GM12878 (cell line): ENCODE data around the gene CNIH1. TPM values are rescaled to one million over a fixed set of nuclear protein-coding genes. Genes with fewer than 3 reads are reported as not detected.

Experiments used
- ATAC-seq: fragments of 200-7000 bp; cut with Tn5 transposase; 3 replicates; pipeline ENCODE4 v1.9.1; 2020; ENCODE audit warnings: mild to moderate bottlenecking, moderate library complexity
- BruUV-seq: library from RNA; stranded (reverse); fragments of 400-500 nt; replicated peaks from 2 replicates; lab custom pipeline; 2021; lab: Mats Ljungman, UMichigan
- CTCF ChIA-PET: fragments of 300-600 bp; sonication (Branson Sonifier 250); formaldehyde crosslinking; extraction: SDS; loops from one replicate; lab custom pipeline; 2021; ENCODE audit warnings: inconsistent platforms; lab: Yijun Ruan, JAX
- POLR2A ChIA-PET: fragments of 350-600 bp; formaldehyde crosslinking; extraction: SDS; loops from one replicate; lab custom pipeline; 2021; ENCODE audit warnings: inconsistent platforms; lab: Charles Lee
- RAD21 ChIA-PET: fragments of 300-600 bp; sonication (Branson Sonifier 250); formaldehyde crosslinking; loops from one replicate; lab custom pipeline; 2023; ENCODE audit warnings: antibody characterized with exemption; ENCODE audit not compliant: unreplicated experiment; lab: Charles Lee
- SMC1A ChIA-PET: fragments of 300-600 bp; sonication (Branson Sonifier 250); formaldehyde crosslinking; loops from one replicate; lab custom pipeline; 2023; ENCODE audit not compliant: unreplicated experiment, uncharacterized antibody; lab: Charles Lee
- DNase-seq: peaks from one replicate; pipeline ENCODE4 v3.0.0-alpha.2; 2011; ENCODE audit warnings: low read depth, low spot score
- FAIRE-seq: peaks from 3 replicates; lab custom pipeline; 2011; peaks lifted over from hg19 to GRCh38; lab: Jason Lieb, UNC
- H2AFZ ChIP-seq: 2 replicates; pipeline ENCODE4 v1.6.0; 2011; ENCODE audit warnings: low read depth, low read length, control low read depth; ENCODE audit not compliant: control insufficient read depth
- H3K27ac ChIP-seq: 2 replicates; pipeline ENCODE4 v1.5.1; 2011; ENCODE audit warnings: control low read depth; ENCODE audit not compliant: control insufficient read depth, insufficient read depth
- H3K27me3 ChIP-seq, 2 experiments: replicated peaks in 1 of 2; 2 replicates each; pipeline versions ENCODE4 v1.6.0 to v1.6.1; 2011; ENCODE audit warnings: low read length in 1 of 2; ENCODE audit not compliant: control insufficient read depth in 2 of 2, insufficient read depth in 2 of 2
- H3K36me3 ChIP-seq, 2 experiments: 2 replicates each; pipeline ENCODE4 v1.5.1; 2011; ENCODE audit warnings: low read length in 1 of 2; ENCODE audit not compliant: control insufficient read depth in 2 of 2, insufficient read depth in 2 of 2
- H3K4me1 ChIP-seq: 2 replicates; pipeline ENCODE4 v1.6.1; 2011; ENCODE audit warnings: mild to moderate bottlenecking, low read length, moderate library complexity, mixed read lengths; ENCODE audit not compliant: control insufficient read depth, insufficient read depth
- H3K4me2 ChIP-seq: 2 replicates; pipeline ENCODE4 v1.6.0; 2011; ENCODE audit warnings: control low read depth; ENCODE audit not compliant: control insufficient read depth, insufficient read depth
- H3K4me3 ChIP-seq: fragments of 200-600 bp; sonication (generic); 2 replicates; pipeline ENCODE4 v1.5.1; 2016
- H3K79me2 ChIP-seq: 2 replicates; pipeline ENCODE4 v1.6.0; 2011; ENCODE audit warnings: low read length; ENCODE audit not compliant: control insufficient read depth, insufficient read depth
- H3K9ac ChIP-seq: 2 replicates; pipeline ENCODE4 v1.8.0; 2011; ENCODE audit warnings: low read length, control low read depth, mixed read lengths; ENCODE audit not compliant: control insufficient read depth, insufficient read depth
- H3K9me3 ChIP-seq: replicated peaks from 3 replicates; pipeline ENCODE4 v1.5.1; 2011; ENCODE audit warnings: mild to moderate bottlenecking, low read length; ENCODE audit not compliant: control insufficient read depth, insufficient read depth
- H4K20me1 ChIP-seq: 2 replicates; pipeline ENCODE4 v1.6.0; 2011; ENCODE audit not compliant: control insufficient read depth, insufficient read depth
- BCLAF1 ChIP-seq: fragments of 450-650 bp; IDR thresholded peaks from 2 replicates; pipeline ENCODE4 v1.6.1; 2017; ENCODE audit warnings: antibody characterized with exemption, mild to moderate bottlenecking, moderate library complexity
- HCFC1 ChIP-seq: fragments of 150-350 bp; IDR thresholded peaks from 2 replicates; pipeline ENCODE4 v1.6.1; 2014; ENCODE audit warnings: low read length
- NFIC ChIP-seq: IDR thresholded peaks from 2 replicates; pipeline ENCODE4 v1.6.1; 2012; ENCODE audit warnings: low read depth, mild to moderate bottlenecking, inconsistent platforms, low read length, moderate library complexity
- PKNOX1 ChIP-seq: fragments of 450-650 bp; IDR thresholded peaks from 2 replicates; pipeline ENCODE4 v1.6.1; 2016; ENCODE audit warnings: mild to moderate bottlenecking
- TCF12 ChIP-seq: IDR thresholded peaks from 2 replicates; pipeline ENCODE4 v1.6.1; 2011; ENCODE audit warnings: low read depth, mild to moderate bottlenecking, low read length
- WGBS: methylation state at CpG from one replicate; pipeline ENCODE4 v1.1.6; 2016; ENCODE audit warnings: low lambda C conversion rate; ENCODE audit not compliant: insufficient replicate concordance, insufficient coverage; ENCODE audit errors: missing lambda C conversion rate; 5-methylcytosine and 5-hydroxymethylcytosine counted together
- in situ Hi-C: fragments of 300-500 bp; cut with MboI; formaldehyde crosslinking; loops from 9 replicates; pipeline ENCODE4 v1.14.3; 2018; ENCODE audit warnings: mixed read lengths
- intact Hi-C: fragments of 100-400 bp; cut with micrococcal nuclease; formaldehyde crosslinking; loops from one replicate; pipeline ENCODE4 v1.14.2; 2022; ENCODE audit not compliant: unreplicated experiment
- polyA plus RNA-seq, 11 experiments: library from polyadenylated mRNA; depleted of rRNA in 4 of 11; unstranded in 6 of 11; stranded (reverse) in 5 of 11; fragments of >200 nt; fragmentation: Nextera tagmentation in 4 of 11; fragmentation: Illumina TruSeq in 1 of 11; extraction: Ambion mirVana in 4 of 11; extraction: Trizol in 1 of 11; gene quantifications; 1 replicate in 1 of 11; 2 replicates in 10 of 11; pipeline versions ENCODE4 v1.2.1 to v1.2.3, GENCODE V29; 2011 to 2016; ENCODE audit warnings: inconsistent platforms in 2 of 11, missing spikeins in 2 of 11, low read depth in 1 of 11
- total RNA-seq, 4 experiments: library from RNA; depleted of rRNA in 3 of 4; stranded (reverse); fragments of >200 nt in 3 of 4; fragmentation: Illumina TruSeq in 1 of 4; extraction: Trizol in 1 of 4; gene quantifications; 2 replicates each; pipeline versions ENCODE4 v1.2.1 to v1.2.3, GENCODE V29; 2013 to 2021

CNIH1 gene
- total and polyA plus RNA-seq, 10 of the 15 experiments (the other 5 are each of a cell fraction or from before 2014, with no cell fraction given) = 48.9 to 274 (median 110) TPM

GRCh38 chr14:54451961-54452360, 10.8 kb upstream of the CNIH1 start:
- H2AFZ ChIP-seq = no peak overlapping the region
- H3K79me2 ChIP-seq = no peaks in the 10 kb centered on the region
- ATAC-seq (no peak), DNase-seq (no peak), FAIRE-seq (no peak)
- no peaks in the 10 kb centered on the region for H3K9me3 ChIP-seq
- ChIA-PET POLR2A (no interaction called here), CTCF (interaction anchor here (1.1 to 1.2 kb wide), 2 partner anchors 10 to 37 kb away, joined by 3 to 4 read pairs; no protein-coding TSS in a partner anchor), RAD21 (no interaction called here), SMC1A (interaction anchor here (0.6 to 1.5 kb wide), 3 partner anchors 21 to 81 kb away, joined by 3 to 6 read pairs (median 5); no protein-coding TSS in a partner anchor)
- no peak overlapping the region for H3K4me2 ChIP-seq
- no peaks in the 10 kb centered on the region for H3K36me3 ChIP-seq
- in situ Hi-C loops (no loop called here), intact Hi-C loops (no loop called here)
- H4K20me1 ChIP-seq = no peaks in the 10 kb centered on the region
- H3K9ac ChIP-seq = no peak overlapping the region
- TF ChIP-seq BCLAF1 (no peak), NFIC (no peak), HCFC1 (no peak)
- H3K4me1 ChIP-seq = peaks cover 3% of the 10 kb centered on the region; the same call in 1 of the 2 replicates
- WGBS = 47% methylated on average over 3 of the region's 3 CpGs
- no TSS peak for BruUV-seq
- H3K27me3 ChIP-seq = no peaks in the 10 kb centered on the region
- no peak overlapping the region for H3K27ac ChIP-seq
- no peak overlapping the region for H3K4me3 ChIP-seq

- RAD21 ChIA-PET = interaction anchor here (0.8 to 1.0 kb wide), 2 partner anchors 9 to 56 kb away, joined by 3 to 4 read pairs; no protein-coding TSS in a partner anchor
- H3K36me3 ChIP-seq = no peaks in the 10 kb centered on the region
- no TSS peak for BruUV-seq
- peaks cover 3% of the 10 kb centered on the region; the same call in 1 of the 2 replicates for H3K4me1 ChIP-seq
- DNase-seq (no peak), ATAC-seq (no peak), FAIRE-seq (no peak)
- POLR2A ChIA-PET = no interaction called here
- TF ChIP-seq TCF12 (no peak), PKNOX1 (0 out of 2 replicates have a peak, but pooled peaks have one; percentile 28)
- H3K9ac ChIP-seq = no peak overlapping the region
- 94% methylated on average over 7 of the region's 7 CpGs for WGBS
- intact Hi-C loops (no loop called here), in situ Hi-C loops (no loop called here)
- no peaks in the 10 kb centered on the region for H3K9me3 ChIP-seq
- H3K4me2 ChIP-seq = no peak overlapping the region
- no peak overlapping the region for H3K27ac ChIP-seq
- SMC1A ChIA-PET = interaction anchor here (1.5 kb wide), 1 partner anchor 22 kb away, joined by 5 read pairs; no protein-coding TSS in a partner anchor
- no peaks in the 10 kb centered on the region for H3K79me2 ChIP-seq
- no peaks in the 10 kb centered on the region for H3K27me3 ChIP-seq
- H2AFZ ChIP-seq = no peak overlapping the region
- no peaks in the 10 kb centered on the region for H4K20me1 ChIP-seq
- no peak overlapping the region for H3K4me3 ChIP-seq
- CTCF ChIA-PET = interaction anchor here (1.1 to 1.2 kb wide), 2 partner anchors 9 to 36 kb away, joined by 3 to 4 read pairs; no protein-coding TSS in a partner anchor
Measured at GRCh38 chr14:54451121-54451601, 10.0 kb upstream of the CNIH1 start.
